ENCODE data around the gene VRTN.
"Not testable (repeated sequence)": the region's sequence is repeated elsewhere in the genome, so short reads cannot be mapped to it uniquely, and the experiment has no call there.

DNA sequence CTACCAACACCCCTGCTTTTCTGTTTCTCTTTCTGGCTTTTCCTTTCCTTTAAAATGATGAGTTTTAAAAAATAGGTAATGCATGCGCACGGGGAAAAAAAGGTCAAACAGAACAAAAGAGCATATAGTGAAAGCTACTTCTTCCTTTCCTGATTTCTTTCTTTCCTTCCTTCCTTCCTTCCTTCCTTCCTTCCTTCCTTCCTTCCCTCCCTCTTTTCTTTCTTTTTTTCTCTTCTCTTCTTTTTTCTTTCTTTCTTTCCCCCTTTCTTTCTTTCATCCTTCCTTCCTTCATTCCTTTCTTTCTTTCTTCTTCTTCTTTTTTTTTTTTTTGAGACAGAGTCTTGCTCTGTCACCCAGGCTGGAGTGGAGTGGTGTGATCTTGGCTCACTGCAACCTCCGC is 42.2 kb downstream of the VRTN start:
- TF ChIP-seq, protein P1, sequence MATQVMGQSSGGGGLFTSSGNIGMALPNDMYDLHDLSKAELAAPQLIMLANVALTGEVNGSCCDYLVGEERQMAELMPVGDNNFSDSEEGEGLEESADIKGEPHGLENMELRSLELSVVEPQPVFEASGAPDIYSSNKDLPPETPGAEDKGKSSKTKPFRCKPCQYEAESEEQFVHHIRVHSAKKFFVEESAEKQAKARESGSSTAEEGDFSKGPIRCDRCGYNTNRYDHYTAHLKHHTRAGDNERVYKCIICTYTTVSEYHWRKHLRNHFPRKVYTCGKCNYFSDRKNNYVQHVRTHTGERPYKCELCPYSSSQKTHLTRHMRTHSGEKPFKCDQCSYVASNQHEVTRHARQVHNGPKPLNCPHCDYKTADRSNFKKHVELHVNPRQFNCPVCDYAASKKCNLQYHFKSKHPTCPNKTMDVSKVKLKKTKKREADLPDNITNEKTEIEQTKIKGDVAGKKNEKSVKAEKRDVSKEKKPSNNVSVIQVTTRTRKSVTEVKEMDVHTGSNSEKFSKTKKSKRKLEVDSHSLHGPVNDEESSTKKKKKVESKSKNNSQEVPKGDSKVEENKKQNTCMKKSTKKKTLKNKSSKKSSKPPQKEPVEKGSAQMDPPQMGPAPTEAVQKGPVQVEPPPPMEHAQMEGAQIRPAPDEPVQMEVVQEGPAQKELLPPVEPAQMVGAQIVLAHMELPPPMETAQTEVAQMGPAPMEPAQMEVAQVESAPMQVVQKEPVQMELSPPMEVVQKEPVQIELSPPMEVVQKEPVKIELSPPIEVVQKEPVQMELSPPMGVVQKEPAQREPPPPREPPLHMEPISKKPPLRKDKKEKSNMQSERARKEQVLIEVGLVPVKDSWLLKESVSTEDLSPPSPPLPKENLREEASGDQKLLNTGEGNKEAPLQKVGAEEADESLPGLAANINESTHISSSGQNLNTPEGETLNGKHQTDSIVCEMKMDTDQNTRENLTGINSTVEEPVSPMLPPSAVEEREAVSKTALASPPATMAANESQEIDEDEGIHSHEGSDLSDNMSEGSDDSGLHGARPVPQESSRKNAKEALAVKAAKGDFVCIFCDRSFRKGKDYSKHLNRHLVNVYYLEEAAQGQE (IDR thresholded peaks at IDR 0.05; ENCODE audit: insufficient replicate concordance, low read depth), result not testable (repeated sequence)
- TF ChIP-seq POLR2AphosphoS5 (IDR thresholded peaks at IDR 0.05; ENCODE audit: low read depth), result not testable (repeated sequence)

All from HL-60 (cell line).